CD4-positive, alpha-beta T cell (primary cell): ENCODE measurements around the gene FCRL3. TPM values are rescaled to one million over a fixed set of nuclear protein-coding genes. Genes with fewer than 3 reads are reported as not detected.

Source experiments
- ATAC-seq: fragments of 200-7000 bp; cut with Tn5 transposase; one replicate; pipeline ENCODE4 v1.10.0; 2022; ENCODE audit warnings: mild to moderate bottlenecking; ENCODE audit not compliant: poor library complexity
- CTCF ChIA-PET: fragments of 350-600 bp; sonication (Branson Sonifier 250); formaldehyde crosslinking; loops from one replicate; lab custom pipeline; 2021; ENCODE audit warnings: antibody characterized with exemption, inconsistent platforms; lab: Charles Lee
- POLR2A ChIA-PET: fragments of 350-600 bp; sonication (Branson Sonifier 250); formaldehyde crosslinking; loops from one replicate; lab custom pipeline; 2021; ENCODE audit warnings: antibody characterized with exemption, inconsistent platforms; lab: Charles Lee
- DNase-seq, 14 experiments: peaks; one replicate each; pipeline ENCODE4 v3.0.0-alpha.2; 2013 to 2020; ENCODE audit warnings: mixed read lengths in 2 of 14
- H3K27ac ChIP-seq, 2 donors: one replicate each; pipeline versions ENCODE4 v1.5.1 to v1.7.0; 2013; ENCODE audit warnings: low read length in 2 of 2, low read depth in 1 of 2, mild to moderate bottlenecking in 1 of 2
- H3K27me3 ChIP-seq, 2 experiments: 1 replicate in 1 of 2; 2 replicates in 1 of 2; pipeline versions ENCODE4 v1.6.1 to v1.7.0; 2013; ENCODE audit warnings: low read length in 2 of 2, control low read depth in 1 of 2, mild to moderate bottlenecking in 1 of 2, moderate library complexity in 1 of 2; ENCODE audit not compliant: insufficient read depth in 2 of 2, control insufficient read depth in 1 of 2
- H3K36me3 ChIP-seq: one replicate; pipeline ENCODE4 v1.6.1; 2013; ENCODE audit warnings: low read length, control low read depth; ENCODE audit not compliant: insufficient read depth
- H3K4me1 ChIP-seq: one replicate; pipeline ENCODE4 v1.6.1; 2013; ENCODE audit warnings: low read length, control low read depth; ENCODE audit not compliant: insufficient read depth
- H3K4me3 ChIP-seq: one replicate; pipeline ENCODE4 v1.5.1; 2013; ENCODE audit warnings: mild to moderate bottlenecking, low read length, moderate library complexity
- H3K9me3 ChIP-seq, 2 experiments: 1 replicate in 1 of 2; 2 replicates in 1 of 2; pipeline versions ENCODE4 v1.6.1 to v1.7.0; 2013; ENCODE audit warnings: low read length in 2 of 2, mild to moderate bottlenecking in 2 of 2, control low read depth in 1 of 2, moderate library complexity in 1 of 2; ENCODE audit not compliant: control insufficient read depth in 1 of 2, insufficient read depth in 1 of 2
- H3K27ac Mint-ChIP-seq: one replicate; pipeline ENCODE4 v1.8.0; 2020; ENCODE audit warnings: mixed read lengths
- H3K27me3 Mint-ChIP-seq: one replicate; pipeline ENCODE4 v1.8.0; 2021; ENCODE audit warnings: mixed read lengths
- H3K36me3 Mint-ChIP-seq: one replicate; pipeline ENCODE4 v1.8.0; 2021; ENCODE audit warnings: low read depth, mixed read lengths
- H3K4me1 Mint-ChIP-seq: one replicate; pipeline ENCODE4 v1.8.0; 2021; ENCODE audit warnings: low read depth, mixed read lengths
- H3K4me3 Mint-ChIP-seq: one replicate; pipeline ENCODE4 v1.8.0; 2020; ENCODE audit warnings: mild to moderate bottlenecking, mixed read lengths
- H3K9me3 Mint-ChIP-seq: one replicate; pipeline ENCODE4 v1.8.0; 2020; ENCODE audit warnings: mixed read lengths
- CTCF ChIP-seq: fragments of 200-600 bp; IDR thresholded peaks from one replicate; pipeline ENCODE4 v1.8.0; 2022; ENCODE audit warnings: antibody characterized with exemption, mild to moderate bottlenecking
- intact Hi-C, 2 experiments: fragments of 100-400 bp; cut with DNase I in 1 of 2; cut with micrococcal nuclease in 1 of 2; formaldehyde crosslinking; loops; one replicate each; pipeline versions ENCODE4 v1.15.1 to v1.9.0; 2023 to 2025; cut with DNase I, micrococcal nuclease
- total RNA-seq, 174 experiments: library from RNA in 2 of 174; stranded (reverse) in 2 of 174; gene quantifications; one replicate each; pipeline ENCODE4 v1.2.3 and lab custom pipeline; 2021 to 2026

FCRL3 gene
- total RNA-seq, 2 experiments from 2014 or later, result 0.99 to 1.1 TPM

GRCh38 chr1:157648317-157648716 is 52.3 kb downstream of the FCRL3 start:
- Mint-ChIP-seq H3K9me3 (no peaks in the 10 kb centered on the region), H3K27me3 (peaks cover 19% of the 10 kb centered on the region), H3K27ac (no peak overlapping the region), H3K4me1 (peaks cover 6% of the 10 kb centered on the region), H3K4me3 (no peak overlapping the region), H3K36me3 (no peaks in the 10 kb centered on the region)
- Histone ChIP-seq H3K27me3 (no peaks in the 10 kb centered on the region), H3K4me3 (no peak overlapping the region), H3K9me3 (no peaks in the 10 kb centered on the region), H3K36me3 (no peaks in the 10 kb centered on the region), H3K27ac (no peak overlapping the region), H3K4me1 (no peaks in the 10 kb centered on the region)
- no peak for TF ChIP-seq CTCF
- no peak for ATAC-seq
- ChIA-PET CTCF (no interaction called here), POLR2A (no interaction called here)
- intact Hi-C loops, result no loop called here
- DNase-seq, result no peak

- Histone ChIP-seq H3K9me3 (no peaks in the 10 kb centered on the region), H3K27me3 (no peaks in the 10 kb centered on the region), H3K36me3 (no peaks in the 10 kb centered on the region), H3K4me3 (no peak overlapping the region), H3K27ac (no peak overlapping the region), H3K4me1 (no peaks in the 10 kb centered on the region)
- no peaks in the 10 kb centered on the region for H3K4me1 Mint-ChIP-seq
- no peak for TF ChIP-seq CTCF
- CTCF ChIA-PET, result no interaction called here
- H3K4me3 Mint-ChIP-seq, result no peak overlapping the region
- POLR2A ChIA-PET, result no interaction called here
- H3K36me3 Mint-ChIP-seq, result no peaks in the 10 kb centered on the region
- intact Hi-C loops, result no loop called here
- ATAC-seq (no peak), DNase-seq (no peak)
- no peak overlapping the region for H3K27ac Mint-ChIP-seq
- no peaks in the 10 kb centered on the region for H3K9me3 Mint-ChIP-seq
- H3K27me3 Mint-ChIP-seq, result peaks cover 2% of the 10 kb centered on the region
These were observed 54.4 kb downstream of the FCRL3 start for GRCh38 chr1:157646144-157646543.

- CTCF ChIA-PET, result no interaction called here
- no peaks in the 10 kb centered on the region for H3K4me1 Mint-ChIP-seq
- intact Hi-C loops, result no loop called here
These were observed 59.4 kb downstream of the FCRL3 start for GRCh38 chr1:157641177-157641576.

More at GRCh38 chr1:157641177-157641576, 59.4 kb downstream of the FCRL3 start:
- POLR2A ChIA-PET, result no interaction called here
- no peak for TF ChIP-seq CTCF
- H3K4me1 ChIP-seq, result no peaks in the 10 kb centered on the region
- H3K27me3 Mint-ChIP-seq, result peaks cover 5% of the 10 kb centered on the region
- H3K27ac Mint-ChIP-seq, result no peak overlapping the region
- H3K27me3 ChIP-seq, result peaks cover 0 to 3% of the 10 kb centered on the region in 2 experiments
- DNase-seq (no peak), ATAC-seq (no peak)
- H3K27ac ChIP-seq, result no peak overlapping the region
- no peaks in the 10 kb centered on the region for H3K9me3 Mint-ChIP-seq
- no peak overlapping the region for H3K4me3 Mint-ChIP-seq
- no peaks in the 10 kb centered on the region for H3K36me3 ChIP-seq
- H3K4me3 ChIP-seq, result no peak overlapping the region
- H3K9me3 ChIP-seq, result no peaks in the 10 kb centered on the region
- no peaks in the 10 kb centered on the region for H3K36me3 Mint-ChIP-seq
